T47D (cell line): Measurements from ENCODE around the gene ATP2C2.
"Not testable (repeated sequence)": the region's sequence is repeated elsewhere in the genome, so short reads cannot be mapped to it uniquely, and the experiment has no call there.

Experiments used
- DNase-seq, 2 experiments: peaks; one replicate each; pipeline versions ENCODE4 v3.0.0 to v3.0.0-alpha.2; 2011 to 2012; ENCODE audit warnings: low read depth in 1 of 2, low spot score in 1 of 2
- JUND ChIP-seq: IDR thresholded peaks from 2 replicates; pipeline ENCODE4 v1.6.1; 2012; ENCODE audit warnings: low read depth
- in situ Hi-C: cut with HindIII; loops from 2 replicates; pipeline ENCODE4 v1.10.0; 2016; ENCODE audit warnings: low sequenced_read_pairs, low pct_unique_long_range_greater_than_20kb

The ATP2C2 gene

GRCh38 chr16:84379709-84380362 is 11.5 kb downstream of the ATP2C2 start:
- in situ Hi-C loops = no loop called here
- no peak for TF ChIP-seq JUND
- no peak for DNase-seq

- in situ Hi-C loops = no loop called here
- no peak for DNase-seq
- TF ChIP-seq JUND = no peak
These were observed 12.1 kb downstream of the ATP2C2 start for GRCh38 chr16:84380405-84380804.

- no peak for DNase-seq
- no peak for TF ChIP-seq JUND
- in situ Hi-C loops = no loop called here
These were observed 14.1 kb downstream of the ATP2C2 start for GRCh38 chr16:84382396-84382795.

- DNase-seq = no peak
- TF ChIP-seq JUND = no peak
- in situ Hi-C loops = no loop called here
These were observed 14.8 kb downstream of the ATP2C2 start for GRCh38 chr16:84383106-84383505.

- in situ Hi-C loops = no loop called here
- DNase-seq = no peak
- no peak for TF ChIP-seq JUND
These were observed 17.7 kb downstream of the ATP2C2 start for GRCh38 chr16:84386047-84386446.

GRCh38 chr16:84387021-84387420 is 18.7 kb downstream of the ATP2C2 start:
- in situ Hi-C loops = no loop called here
- no peak for TF ChIP-seq JUND
- DNase-seq = no peak

GRCh38 chr16:84390131-84390785 is 21.9 kb downstream of the ATP2C2 start:
- TF ChIP-seq JUND = no peak
- no peak for DNase-seq
- in situ Hi-C loops = no loop called here

- DNase-seq = no peak
- in situ Hi-C loops = no loop called here
- TF ChIP-seq JUND = no peak
These were observed 23.1 kb downstream of the ATP2C2 start for GRCh38 chr16:84391151-84392030.

GRCh38 chr16:84392031-84392360 is 23.7 kb downstream of the ATP2C2 start:
- no peak for TF ChIP-seq JUND
- in situ Hi-C loops = no loop called here
- no peak for DNase-seq

- DNase-seq, in situ Hi-C loops: not testable (repeated sequence)
These were observed 27.7 kb downstream of the ATP2C2 start for GRCh38 chr16:84396082-84396481.

- TF ChIP-seq JUND = no peak
- in situ Hi-C loops = no loop called here
- no peak for DNase-seq
These were observed 28.2 kb downstream of the ATP2C2 start for GRCh38 chr16:84396537-84397008.

GRCh38 chr16:84397090-84397489 is 28.8 kb downstream of the ATP2C2 start:
- in situ Hi-C loops = no loop called here
- TF ChIP-seq JUND = no peak
- no peak for DNase-seq

GRCh38 chr16:84398701-84399100 is 30.4 kb downstream of the ATP2C2 start:
- TF ChIP-seq JUND = no peak
- in situ Hi-C loops = no loop called here
- no peak for DNase-seq

- DNase-seq, in situ Hi-C loops: not testable (repeated sequence)
These were observed 31.6 kb downstream of the ATP2C2 start for GRCh38 chr16:84399912-84400311.

GRCh38 chr16:84403435-84403834 is 35.1 kb downstream of the ATP2C2 start:
- DNase-seq, in situ Hi-C loops: not testable (repeated sequence)
